HFFc6 (cell line): ENCODE data around the gene MAP3K6. TPM values are rescaled to one million over a fixed set of nuclear protein-coding genes. Genes with fewer than 3 reads are reported as not detected.

Experiments used
- DNase-seq: peaks from one replicate; pipeline ENCODE4 v3.0.0-alpha.2; 2018
- H3K27ac Mint-ChIP-seq: 2 replicates; pipeline ENCODE4 v1.8.0; 2020; ENCODE audit warnings: mild to moderate bottlenecking, mixed read lengths
- H3K27me3 Mint-ChIP-seq: 2 replicates; pipeline ENCODE4 v1.8.0; 2021; ENCODE audit warnings: mild to moderate bottlenecking, moderate library complexity, mixed read lengths; ENCODE audit not compliant: insufficient read depth
- H3K36me3 Mint-ChIP-seq: 2 replicates; pipeline ENCODE4 v1.8.0; 2021; ENCODE audit warnings: low read depth, mixed read lengths
- H3K4me1 Mint-ChIP-seq: 2 replicates; pipeline ENCODE4 v1.8.0; 2020; ENCODE audit warnings: low read depth, mixed read lengths
- H3K4me3 Mint-ChIP-seq: 2 replicates; pipeline ENCODE4 v1.8.0; 2020; ENCODE audit warnings: mild to moderate bottlenecking, moderate library complexity, mixed read lengths
- H3K9me3 Mint-ChIP-seq: 2 replicates; pipeline ENCODE4 v1.8.0; 2020; ENCODE audit warnings: mild to moderate bottlenecking, mixed read lengths
- CTCF ChIP-seq: fragments of 200-600 bp; sonication (generic); IDR thresholded peaks from 2 replicates; pipeline ENCODE4 v1.5.0; 2021; ENCODE audit warnings: antibody characterized with exemption, mild to moderate bottlenecking
- total RNA-seq, 6 experiments: library from RNA; stranded (reverse); fragmentation: NEBNext Ultra II Directional; extraction: Animal tissue kit (Norgen Biotek cat#: 25700); gene quantifications; 2 replicates in 1 of 6; 3 replicates in 5 of 6; pipeline ENCODE4 v1.2.3, GENCODE V29; 2021

The MAP3K6 gene
- total RNA-seq, 6 experiments from 2014 or later = 22.6 to 30.8 (median 27.7) TPM

- Mint-ChIP-seq H3K36me3 (no peaks in the 10 kb centered on the region), H3K27ac (no peak overlapping the region), H3K4me3 (no peak overlapping the region; the same call in 1 of the 2 replicates), H3K27me3 (peaks cover 5% of the 10 kb centered on the region), H3K4me1 (no peaks in the 10 kb centered on the region; the same call in 1 of the 2 replicates), H3K9me3 (no peaks in the 10 kb centered on the region)
- TF ChIP-seq CTCF = no peak
- peak; percentile 55 for DNase-seq
These were observed 16.7 kb downstream of the MAP3K6 start for GRCh38 chr1:27349784-27350662.

GRCh38 chr1:27348861-27349783 is 17.6 kb downstream of the MAP3K6 start:
- no peak overlapping the region for H3K4me3 Mint-ChIP-seq
- H3K36me3 Mint-ChIP-seq = no peaks in the 10 kb centered on the region
- H3K9me3 Mint-ChIP-seq = no peaks in the 10 kb centered on the region
- no peaks in the 10 kb centered on the region; the same call in 1 of the 2 replicates for H3K4me1 Mint-ChIP-seq
- no peak; the same call in 1 of the 2 replicates for TF ChIP-seq CTCF
- no peak overlapping the region for H3K27ac Mint-ChIP-seq
- DNase-seq = no peak
- peaks cover 7% of the 10 kb centered on the region for H3K27me3 Mint-ChIP-seq

DNA sequence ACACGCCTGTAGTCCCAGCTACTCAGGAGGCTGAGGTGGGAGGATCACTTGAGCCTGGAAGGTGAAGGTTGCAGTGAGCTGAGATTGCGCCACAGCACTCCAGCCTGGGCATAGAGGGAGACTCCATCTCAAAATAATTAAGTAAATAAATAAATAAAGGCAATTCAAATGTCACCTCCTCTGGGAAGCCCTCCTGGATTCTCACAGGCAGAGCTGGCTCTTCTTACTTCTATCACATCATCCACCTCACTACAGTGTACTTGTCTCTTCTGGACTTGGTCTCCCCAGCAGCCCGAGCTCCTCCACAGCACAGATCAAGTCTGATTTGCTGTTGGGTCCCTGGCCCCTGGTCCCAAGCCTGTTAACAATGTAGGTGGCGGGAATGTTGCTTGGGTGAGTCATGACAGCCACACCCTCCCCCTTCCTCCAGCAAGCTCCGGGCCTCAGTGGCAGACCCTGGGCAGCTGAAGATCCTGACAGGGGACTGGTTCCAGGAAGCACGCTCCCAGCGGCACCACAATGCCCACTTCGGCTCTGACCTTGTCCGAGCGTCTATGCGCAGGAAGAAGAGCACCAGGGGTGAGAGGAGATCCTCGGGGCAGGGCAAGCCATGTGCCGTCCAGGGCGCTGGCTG is 19.7 kb downstream of the MAP3K6 start:
- H3K4me1 Mint-ChIP-seq = peaks cover 7% of the 10 kb centered on the region
- no peaks in the 10 kb centered on the region for H3K36me3 Mint-ChIP-seq

DNA sequence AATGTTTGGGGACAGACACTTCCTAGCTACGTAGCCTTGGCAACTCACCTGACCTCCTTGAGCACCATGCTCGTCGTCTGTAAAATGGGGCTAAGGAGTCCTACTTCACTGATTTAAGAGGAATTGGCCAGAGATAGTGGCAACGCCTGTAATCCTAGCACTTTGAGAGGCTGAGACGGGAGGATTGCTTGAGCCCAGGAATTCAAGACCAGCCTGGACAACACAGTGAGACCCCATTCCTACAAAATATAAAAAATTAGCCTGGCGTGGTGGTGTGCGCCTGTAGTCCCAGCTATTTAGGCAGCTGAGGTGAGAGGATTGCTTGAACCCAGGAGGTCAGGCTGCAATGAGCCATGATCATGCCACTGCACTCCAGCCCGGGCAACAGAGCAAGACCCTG is 20.4 kb downstream of the MAP3K6 start:
- Mint-ChIP-seq H3K4me3 (no peak overlapping the region), H3K9me3 (no peaks in the 10 kb centered on the region), H3K4me1 (peaks cover 15% of the 10 kb centered on the region), H3K36me3 (no peaks in the 10 kb centered on the region), H3K27me3 (peaks cover 7% of the 10 kb centered on the region), H3K27ac (no peak overlapping the region)
- no peak for TF ChIP-seq CTCF
- no peak for DNase-seq

More for the DNA sequence above, 19.7 kb downstream of the MAP3K6 start:
- no peak for TF ChIP-seq CTCF
- DNase-seq = no peak
- H3K4me3 Mint-ChIP-seq = no peak overlapping the region
- H3K27ac Mint-ChIP-seq = no peak overlapping the region
- H3K9me3 Mint-ChIP-seq = no peaks in the 10 kb centered on the region
- H3K27me3 Mint-ChIP-seq = peaks cover 7% of the 10 kb centered on the region

GRCh38 chr1:27345272-27345671 is 21.5 kb downstream of the MAP3K6 start:
- Mint-ChIP-seq H3K4me3 (no peak overlapping the region), H3K9me3 (no peaks in the 10 kb centered on the region)
- DNase-seq = no peak

More at GRCh38 chr1:27345272-27345671, 21.5 kb downstream of the MAP3K6 start:
- TF ChIP-seq CTCF = no peak
- Mint-ChIP-seq H3K27me3 (peaks cover 8% of the 10 kb centered on the region), H3K27ac (no peak overlapping the region), H3K36me3 (no peaks in the 10 kb centered on the region), H3K4me1 (peaks cover 24% of the 10 kb centered on the region)
